GM19238 (cell line): ENCODE data around the gene CHAF1B.

ENCODE experiments used
- DNase-seq: peaks from one replicate; pipeline ENCODE4 v3.0.0; 2011; ENCODE audit warnings: low spot score; ENCODE audit not compliant: insufficient read length

CHAF1B gene

DNA sequence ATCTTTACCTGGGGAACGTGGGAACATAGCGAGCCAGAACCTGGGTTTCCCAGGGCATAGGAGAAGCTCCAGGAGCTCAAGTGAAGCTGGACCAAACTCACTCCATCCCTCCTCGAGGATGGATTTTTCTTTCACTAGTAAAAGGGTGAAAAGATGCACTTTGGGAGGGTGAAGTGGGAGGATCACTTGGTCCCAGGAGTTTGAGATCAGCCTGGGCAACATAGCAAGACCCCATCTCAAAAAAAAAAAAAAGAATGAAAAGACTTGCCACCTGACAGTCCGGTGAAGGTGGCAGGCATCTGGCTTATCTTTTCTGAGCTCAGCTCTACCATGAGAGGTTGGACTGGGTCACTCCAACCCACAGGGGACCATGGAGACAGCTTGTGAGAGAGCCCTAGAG lies 42.3 kb downstream of the CHAF1B start:
- no peak for DNase-seq

DNA sequence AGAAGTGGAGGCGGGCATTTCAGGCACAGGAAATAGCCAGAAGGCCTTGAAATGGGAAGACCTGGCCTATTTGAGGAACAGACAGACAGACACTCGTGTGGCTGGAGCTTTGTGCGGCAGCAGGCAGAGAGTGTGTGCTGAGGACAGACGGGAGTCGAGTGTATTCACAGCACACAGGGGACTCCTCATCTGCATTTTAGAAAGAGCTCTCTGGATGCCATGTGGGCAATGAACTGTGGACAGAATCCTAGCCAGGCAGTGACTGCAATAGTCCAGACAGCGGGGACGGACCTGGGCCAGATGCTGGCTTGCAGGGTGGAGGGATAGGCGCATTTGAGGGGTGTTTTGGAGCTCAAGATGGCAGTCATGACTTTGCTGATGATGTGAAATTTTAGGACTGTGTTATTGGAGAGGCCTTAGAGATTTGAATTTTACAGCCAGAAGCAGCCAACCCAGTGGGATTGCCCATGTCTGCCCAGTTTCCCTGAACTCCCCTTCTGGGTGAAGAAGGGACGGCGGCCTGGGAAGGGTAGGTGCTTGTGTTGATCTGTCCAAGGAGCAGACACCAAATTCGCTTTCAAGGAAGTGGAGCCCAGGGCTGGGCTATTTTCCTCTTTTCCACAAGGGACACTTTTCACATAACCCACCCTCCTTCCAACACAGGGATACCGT lies 43.7 kb downstream of the CHAF1B start:
- DNase-seq, result no peak

DNA sequence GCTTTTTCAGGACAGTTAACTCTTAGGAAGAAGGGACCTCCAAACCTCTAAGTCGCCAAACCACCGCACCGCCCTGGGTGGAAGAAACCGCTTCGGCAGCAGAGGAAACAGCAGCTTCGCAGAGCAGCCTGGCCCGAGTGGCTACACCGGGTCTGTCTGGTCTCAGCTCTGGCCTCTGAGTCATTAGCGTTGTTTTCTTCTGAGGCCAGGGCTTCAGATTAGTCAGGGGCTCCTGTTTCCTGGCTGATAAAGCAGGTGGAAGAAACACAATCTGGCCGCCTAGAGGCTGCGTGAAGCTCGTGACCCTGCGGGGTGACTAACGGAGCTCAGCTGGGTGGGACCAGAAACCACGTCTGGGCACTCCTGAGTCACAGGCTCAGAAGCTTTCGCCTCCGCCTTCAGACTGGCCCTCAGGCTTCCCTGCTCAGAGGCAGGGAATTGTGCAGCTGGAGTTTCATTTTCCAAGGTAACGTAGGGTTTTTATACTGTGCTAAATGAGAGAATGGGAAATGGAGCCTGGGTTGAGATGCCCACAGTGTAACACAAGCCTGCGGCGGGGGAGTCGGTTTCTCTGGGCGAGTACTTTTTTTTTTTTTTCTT lies 44.9 kb downstream of the CHAF1B start:
- peak; percentile 70 for DNase-seq

DNA sequence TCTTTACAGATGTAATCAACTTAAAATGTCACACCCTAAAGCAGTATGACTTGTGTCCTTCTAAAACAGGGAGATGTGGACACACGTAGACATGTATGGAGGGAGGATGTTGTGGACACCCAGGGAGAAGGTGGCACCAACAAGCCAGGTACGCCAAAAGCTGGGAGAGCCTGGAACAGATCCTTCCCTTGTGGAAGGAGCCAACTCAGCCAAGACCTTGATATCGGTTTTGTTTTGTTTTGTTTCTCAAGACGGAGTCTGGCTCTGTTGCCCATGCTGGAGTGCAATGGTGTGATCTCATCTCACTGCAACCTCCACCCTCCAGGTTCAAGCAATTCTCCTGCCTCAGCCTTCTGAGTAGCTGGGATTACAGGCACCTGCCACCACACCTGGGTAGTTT lies 45.6 kb downstream of the CHAF1B start:
- no peak for DNase-seq

DNA sequence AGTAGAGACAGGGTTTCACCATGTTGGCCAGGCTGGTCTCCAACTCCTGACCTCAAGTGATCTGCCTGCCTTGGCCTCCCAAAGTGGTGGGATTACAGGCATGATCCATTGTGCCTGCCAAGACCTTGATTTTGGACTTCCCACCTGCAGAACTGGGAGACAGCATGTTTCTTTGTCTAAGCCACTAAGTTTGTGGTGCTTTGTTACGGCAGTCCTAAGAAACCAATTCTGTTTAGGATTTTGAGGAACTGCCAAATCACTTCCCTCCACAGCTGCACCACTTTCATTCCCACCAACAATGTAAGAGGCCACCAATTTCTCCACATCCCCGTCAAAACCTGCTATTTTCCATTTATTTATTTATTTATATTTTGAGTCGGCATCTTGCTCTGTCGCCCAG lies 46.1 kb downstream of the CHAF1B start:
- no peak for DNase-seq

DNA sequence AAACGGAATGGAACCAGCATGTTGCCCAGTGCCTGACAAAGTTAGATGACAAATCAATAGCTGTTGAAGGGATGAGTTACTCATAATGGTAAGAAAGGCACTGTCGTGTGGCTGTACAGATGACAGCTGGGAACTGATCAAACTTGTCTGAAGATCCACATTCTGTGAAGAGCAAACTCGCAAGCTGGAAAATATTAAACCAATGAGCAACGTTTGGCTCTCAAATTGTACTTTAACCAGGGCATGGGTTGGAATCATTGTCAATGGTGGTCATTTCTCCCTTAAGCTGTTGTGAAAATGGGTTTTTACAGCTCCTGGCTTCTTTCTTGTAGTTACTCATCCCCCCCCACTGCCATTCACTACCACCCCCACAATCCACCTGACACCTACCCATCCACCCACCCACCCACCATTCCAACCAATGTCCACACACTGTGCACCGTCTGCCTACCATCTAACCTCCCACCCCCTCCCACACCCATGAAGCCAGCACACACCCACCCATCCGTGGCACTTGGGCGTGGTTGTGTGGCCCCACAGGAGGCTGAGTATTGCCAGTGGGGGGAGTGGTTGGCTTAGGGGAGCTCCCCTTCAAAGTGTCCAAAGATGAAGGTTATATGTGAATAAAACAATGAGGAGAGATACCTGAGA lies 48.0 kb downstream of the CHAF1B start:
- DNase-seq, result no peak

DNA sequence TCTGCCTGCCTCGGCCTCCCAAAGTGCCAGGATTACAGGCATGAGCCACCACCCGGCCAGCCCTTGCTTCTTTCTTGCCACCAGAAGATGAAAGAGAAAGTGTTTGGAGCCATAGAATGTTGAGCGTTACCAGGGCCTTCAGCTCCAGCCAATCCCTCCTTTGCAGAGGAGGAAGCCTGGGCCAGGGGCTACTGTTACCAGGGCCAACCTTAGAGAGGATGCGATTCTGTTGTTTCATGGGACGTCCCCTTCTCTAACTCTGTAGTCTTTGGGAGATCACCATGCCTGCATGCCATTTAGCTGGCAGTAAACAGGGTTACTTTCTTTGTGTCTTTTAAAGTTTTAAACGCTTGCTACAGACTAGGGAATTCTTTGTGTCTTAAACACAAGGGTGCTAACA lies 49.0 kb downstream of the CHAF1B start:
- no peak for DNase-seq

DNA sequence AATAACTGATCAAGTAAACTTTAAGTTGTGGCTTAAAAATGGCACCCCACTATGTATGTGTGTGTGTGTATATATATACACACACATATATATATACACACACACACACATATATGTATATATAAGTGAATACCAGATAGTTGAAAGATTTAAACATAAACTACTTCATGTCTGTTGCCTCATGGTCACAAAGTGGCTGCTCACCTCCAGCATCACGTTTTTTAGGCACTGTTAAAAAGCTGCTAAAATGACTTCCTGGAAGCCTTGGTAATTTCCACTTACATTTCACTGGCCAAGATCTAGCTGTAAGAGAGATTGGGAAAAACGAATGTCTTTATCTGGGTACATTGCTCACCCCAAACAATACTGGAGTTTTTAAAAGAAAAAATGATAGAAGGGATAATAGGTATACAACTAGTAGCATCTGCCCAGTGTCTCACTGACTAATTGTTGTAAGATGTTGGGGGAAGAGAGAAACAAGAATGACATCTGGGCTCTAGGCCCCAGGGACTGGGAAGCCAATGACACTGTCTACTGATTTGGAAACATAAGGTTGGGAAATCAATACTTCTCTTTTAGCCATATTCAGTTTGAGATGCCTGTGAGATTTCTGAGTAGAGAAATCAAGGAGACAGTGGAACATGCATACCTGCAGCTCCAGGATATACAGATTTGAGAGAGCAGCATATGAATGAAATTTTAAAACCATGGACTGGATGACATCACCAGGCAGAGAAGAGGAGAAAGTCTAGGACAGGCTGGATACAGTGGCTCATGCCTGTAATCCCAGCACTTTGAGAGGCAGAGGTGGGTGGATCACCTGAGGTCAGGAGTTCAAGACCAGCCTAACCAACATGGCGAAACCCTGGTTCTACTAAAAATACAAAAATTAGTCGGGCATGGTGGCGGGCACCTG lies 51.9 kb downstream of the CHAF1B start:
- no peak for DNase-seq

DNA sequence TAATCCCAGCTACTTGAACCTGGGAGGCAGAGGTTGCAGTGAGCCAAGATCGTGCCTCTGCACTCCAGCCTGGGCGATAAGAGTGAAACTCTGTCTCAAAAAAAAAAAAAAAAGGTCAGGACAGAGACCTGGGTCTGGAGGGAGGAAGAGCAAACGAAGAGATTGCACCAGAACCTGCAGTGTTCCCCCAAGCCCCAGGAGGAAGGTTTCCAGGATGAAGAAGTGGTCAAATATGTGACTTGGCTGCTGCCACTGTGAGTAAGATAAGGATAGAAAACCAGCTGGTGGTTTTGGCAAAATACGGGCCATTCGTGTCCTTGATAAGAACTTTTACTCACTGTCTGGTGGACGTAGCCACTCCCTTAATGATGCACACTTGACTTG lies 52.5 kb downstream of the CHAF1B start:
- DNase-seq, result no peak

DNA sequence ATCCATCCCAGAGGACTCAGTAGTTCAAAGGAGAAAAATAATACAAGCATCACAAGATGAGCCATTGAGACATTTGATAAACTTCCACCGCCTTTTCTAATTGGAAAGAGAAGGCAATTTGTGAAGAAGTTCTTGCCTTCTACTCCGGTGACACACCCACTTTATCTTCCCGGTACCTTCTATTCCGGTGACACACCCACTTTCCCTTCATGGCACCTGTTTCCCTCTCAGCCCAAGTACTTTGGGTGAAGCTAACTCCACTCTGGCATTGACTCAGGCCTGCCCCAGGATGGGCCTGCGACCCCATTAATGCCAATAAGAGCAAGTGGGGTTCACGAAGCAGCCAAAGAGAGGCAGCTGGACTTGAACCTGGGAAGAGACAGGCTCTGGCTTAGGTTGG lies 56.5 kb downstream of the CHAF1B start:
- DNase-seq, result no peak

DNA sequence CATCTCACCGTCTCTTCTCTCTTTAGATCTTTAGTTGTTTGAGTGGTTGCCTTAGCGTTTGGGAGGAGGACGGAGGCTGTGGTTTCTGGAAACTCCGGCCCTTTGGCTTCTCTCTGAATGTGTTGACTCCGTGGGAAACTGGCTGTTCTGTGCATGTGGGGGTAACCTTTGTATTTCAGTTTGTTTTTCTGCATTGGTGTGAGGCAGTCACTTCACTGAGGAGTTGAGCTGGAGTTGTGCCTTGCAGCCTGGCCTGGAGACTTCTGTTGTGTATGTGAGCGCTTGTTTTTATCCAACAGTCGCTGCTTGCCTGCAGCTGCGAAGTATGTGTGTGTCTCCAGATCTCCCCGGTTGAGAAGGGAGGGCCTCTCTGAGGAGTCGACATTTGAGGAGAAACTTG lies 61.1 kb downstream of the CHAF1B start:
- DNase-seq, result no peak

DNA sequence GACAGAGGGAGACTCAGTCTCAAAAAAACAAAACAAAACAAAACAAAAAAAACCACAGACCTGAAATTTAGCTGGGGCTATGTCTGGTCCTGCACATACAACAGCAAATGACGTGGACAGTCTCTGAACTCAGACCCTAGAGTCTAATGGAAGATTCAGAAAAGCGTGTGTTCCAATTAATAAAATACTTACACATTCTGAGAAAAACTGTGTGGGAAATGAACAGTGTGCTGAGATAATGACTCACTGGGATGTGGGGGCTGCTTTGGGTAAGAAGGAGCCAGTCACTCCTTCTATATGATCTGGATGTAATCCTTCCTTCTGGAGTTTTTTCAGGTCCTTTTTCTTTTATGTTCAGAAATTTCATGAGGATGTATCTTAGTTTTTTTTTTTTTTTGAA lies 65.3 kb downstream of the CHAF1B start:
- DNase-seq, result no peak

DNA sequence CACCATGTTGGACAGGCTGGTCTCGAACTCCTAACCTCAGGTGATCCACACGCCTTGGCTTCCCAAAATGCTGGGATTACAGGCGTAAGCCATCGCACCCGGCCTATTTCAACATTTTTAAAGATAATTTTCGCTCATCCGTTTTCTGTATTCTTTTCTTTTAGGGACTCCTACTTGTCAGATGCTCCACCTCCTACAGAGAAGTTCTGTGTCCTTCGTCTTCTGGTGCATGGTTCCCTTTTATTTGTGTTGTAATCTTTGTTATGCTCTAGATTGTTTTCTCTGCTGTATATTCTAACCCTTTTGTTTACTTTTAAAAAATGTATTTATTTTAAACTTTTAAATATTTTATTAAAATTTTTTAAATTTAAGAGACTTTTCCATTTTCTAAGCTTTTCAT lies 66.3 kb downstream of the CHAF1B start:
- DNase-seq, result no peak

DNA sequence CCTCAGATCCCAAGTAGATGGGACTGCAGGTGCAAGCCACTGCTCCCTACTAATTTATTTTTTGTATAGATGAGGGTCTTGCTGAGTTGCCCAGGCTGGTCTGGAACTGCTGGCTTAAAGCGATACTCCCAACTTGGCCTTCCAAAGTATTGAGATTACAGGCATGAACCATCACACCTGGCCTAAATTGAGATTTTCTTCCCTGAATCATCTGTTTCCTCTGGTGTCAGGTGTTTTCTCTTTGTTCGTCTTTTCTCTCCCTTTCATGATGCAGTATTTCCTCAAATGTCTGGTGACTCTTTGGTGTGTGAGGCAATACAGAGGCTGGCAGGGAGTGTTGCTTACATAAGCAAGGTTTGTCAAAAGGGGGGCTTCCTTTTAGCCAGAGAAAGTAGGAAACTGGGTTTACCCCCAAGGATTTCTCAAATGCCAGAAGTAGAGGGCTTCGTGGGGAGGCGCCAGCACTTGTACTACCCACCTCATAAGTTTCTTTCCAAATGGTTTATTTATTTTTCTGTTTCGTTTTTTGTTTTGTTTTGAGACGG lies 67.2 kb downstream of the CHAF1B start:
- no peak for DNase-seq

DNA sequence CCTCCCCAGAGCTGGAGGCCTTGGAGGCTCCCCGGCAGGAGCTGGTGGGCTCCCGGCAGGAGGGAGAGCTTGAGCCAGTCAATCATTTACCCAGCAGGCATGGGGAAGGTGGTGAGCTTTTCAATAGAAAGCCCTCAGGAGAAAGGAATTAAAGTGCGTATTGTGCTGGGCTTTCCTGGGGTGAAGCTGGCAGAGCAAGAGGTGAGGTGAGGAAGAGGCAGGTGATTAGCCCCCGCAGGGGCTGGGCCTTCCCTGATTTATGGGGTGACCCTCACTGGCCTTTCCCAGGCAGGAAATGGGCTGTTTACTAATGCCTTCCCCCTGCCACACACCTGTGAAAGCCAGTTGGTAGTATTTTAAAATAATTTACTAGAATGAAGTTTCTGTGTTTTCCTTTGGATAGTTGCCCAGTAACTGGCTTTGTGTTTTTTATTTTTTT lies 68.9 kb downstream of the CHAF1B start:
- DNase-seq, result no peak

DNA sequence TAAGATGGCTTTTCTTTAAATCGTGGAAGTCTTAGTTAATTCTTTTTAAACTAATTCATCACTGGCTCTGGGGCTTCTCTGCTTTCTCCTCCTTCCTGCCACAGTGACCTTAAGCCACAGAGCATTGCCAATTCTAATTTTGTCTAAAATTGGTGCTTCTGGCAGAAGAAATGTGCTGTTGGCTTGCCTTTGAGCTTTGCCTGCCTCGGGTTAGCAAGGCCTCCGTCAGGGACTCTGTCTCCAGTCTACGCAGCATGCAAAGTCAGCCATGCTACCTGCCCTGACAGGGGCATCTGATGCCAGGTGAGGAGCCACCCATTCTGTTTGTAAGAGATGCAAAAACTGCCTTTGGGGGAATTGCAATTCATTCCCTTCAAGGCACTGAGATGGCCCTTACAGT lies 69.5 kb downstream of the CHAF1B start:
- no peak for DNase-seq

DNA sequence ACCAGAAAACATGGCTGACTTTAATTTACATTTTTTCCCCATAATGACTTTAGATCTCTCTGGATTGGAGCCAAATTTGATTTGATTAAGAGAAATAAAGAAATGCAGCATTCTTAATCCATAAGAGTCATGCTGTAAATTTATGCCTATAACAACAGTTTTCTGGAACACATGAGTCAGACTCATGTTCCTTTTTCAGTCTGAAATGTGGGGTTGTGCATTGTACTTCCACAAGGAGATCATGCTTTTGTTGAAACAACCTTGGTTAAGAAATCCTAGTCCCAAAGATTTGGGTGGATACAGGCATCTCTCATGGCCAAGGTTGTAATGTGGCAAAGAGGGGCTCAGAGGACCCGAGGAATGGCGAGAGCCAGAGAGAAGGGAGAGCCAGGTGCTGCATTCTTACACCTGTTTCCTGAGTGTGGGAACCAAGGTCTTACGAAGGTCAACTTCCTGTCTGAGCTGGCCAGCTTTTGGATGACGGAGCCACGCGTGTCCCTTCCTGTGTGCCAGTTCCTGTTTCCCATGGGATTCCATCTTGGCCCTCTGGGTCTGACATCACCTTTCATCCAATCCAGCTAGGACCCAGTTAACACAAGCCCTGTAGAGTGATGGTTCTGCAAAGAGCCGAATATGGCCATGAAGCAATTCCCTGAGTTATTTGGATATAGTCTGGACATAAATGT lies 71.7 kb downstream of the CHAF1B start:
- DNase-seq, result no peak

DNA sequence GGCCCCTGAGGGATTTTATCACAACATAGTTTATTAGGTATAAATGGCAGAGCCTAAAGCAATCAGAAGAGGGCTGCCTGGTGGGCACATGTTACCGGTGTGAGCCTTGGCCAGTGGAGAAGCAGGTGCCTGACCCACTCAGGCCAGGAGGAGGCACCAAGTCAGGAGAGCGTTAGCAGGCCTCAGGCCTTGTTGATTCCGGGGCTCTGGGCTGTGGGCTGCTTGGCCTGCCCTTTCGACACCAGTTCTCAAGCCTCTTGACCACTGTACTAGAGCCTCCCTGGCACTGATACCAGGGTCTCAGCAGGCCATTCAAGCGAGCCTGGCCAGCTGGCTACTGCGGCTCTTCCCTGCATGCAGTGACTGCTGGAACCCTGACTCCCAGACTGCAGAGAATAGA lies 73.9 kb downstream of the CHAF1B start:
- DNase-seq, result no peak

DNA sequence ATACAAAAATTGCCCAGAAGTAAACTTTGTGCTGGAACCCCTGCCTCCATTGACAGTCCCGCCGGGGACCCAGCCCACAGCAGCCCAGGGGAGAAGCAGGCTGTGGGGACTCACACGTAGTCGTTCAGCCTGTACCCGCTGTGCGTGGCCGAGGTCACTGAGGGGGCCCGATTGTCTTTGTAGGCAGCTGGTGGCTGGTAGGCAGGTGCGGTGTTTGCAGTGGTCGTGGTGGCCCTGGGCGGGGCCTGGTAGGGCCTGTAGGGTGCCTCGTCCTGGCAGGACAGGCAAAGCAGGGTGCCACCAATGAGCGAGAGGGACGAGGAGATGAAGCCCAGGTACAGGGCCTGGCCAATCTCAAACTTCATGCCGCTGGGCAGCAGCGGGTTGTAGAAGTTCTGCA lies 75.7 kb downstream of the CHAF1B start:
- no peak for DNase-seq

DNA sequence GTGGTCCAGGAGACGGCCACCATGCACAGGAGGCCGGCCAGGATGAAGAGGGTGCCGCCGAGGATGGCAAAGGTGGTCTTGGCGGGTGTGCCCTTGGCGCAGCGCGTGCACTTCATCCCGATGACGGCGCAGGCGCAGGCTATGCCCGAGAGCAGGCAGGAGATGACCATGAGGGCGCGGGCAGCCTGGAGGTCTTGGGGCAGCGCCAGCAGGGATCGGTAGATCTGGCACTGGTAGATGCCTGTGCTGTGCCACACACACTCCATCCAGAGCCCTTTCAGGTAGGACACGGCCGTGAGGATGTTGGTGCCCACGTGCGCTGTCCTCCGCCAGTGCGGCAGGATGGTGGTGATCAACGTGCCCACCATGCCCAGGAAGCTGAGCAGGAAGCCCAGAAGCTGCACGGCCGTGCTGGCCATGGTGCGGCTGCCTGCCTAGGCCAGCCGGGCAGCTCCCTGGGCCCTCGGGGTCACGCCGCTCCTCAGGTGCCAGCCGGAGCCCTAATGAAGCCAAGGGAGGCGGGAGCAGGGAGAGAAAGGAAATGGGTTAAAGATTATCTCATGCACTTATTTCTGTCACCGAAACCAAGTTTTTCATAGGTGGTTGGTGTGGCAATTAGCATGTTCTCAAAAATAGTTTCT lies 76.2 kb downstream of the CHAF1B start:
- DNase-seq, result no peak
